ENCODE data around the gene DARS1. TPM values are rescaled to one million over a fixed set of nuclear protein-coding genes. Genes with fewer than 3 reads are reported as not detected.
"Not testable (repeated sequence)": the region's sequence is repeated elsewhere in the genome, so short reads cannot be mapped to it uniquely, and the experiment has no call there.

The DARS1 gene
- total and polyA plus RNA-seq, 2 experiments from 2014 or later, result 67.0 to 69.5 TPM

DNA sequence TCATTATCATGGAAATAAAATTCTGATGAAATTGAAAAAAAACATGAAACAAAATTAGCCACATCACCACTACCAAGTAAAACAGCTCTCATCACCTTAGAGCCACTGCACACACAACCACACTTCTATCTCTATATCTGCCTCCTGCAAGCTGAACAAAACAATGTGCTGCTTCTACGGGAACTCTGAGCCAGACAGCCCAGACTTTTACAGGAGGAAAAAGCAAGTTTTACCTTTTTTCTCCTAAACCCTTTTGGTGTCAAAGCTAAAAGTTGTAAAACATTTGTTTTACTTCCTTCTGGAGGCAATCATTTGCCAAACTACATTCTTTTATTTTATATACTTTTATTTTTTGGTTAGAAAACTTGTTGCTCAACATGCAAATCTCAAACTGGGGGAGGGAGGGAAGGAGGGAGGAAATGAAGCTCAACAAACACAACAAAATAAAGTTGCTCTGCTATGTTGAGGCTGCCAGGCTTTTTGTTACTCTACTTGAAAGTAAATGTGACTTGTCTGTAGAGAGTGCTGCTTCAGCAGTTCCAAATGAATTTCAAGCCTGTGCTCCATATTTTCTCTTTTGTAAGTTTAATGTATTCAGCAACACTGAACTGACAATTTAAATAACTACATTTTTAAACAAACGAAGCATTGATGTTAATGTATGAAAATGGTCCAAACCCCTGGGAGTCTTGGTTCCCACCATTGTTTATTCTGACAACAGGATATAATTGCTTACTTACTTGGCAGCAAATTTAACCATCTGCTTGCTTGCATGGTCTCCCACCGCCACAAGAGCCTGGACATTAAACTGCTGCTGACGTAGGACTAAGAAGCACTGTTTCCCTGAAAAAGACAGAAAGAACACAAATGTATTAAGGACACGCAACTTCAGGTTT lies 24.5 kb downstream of the DARS1 start:
- DNase-seq (ENCODE audit: low spot score), result peak; percentile 9
- Histone ChIP-seq H3K9me3 (ENCODE audit: low read depth) (no peaks in the 10 kb centered on the region), H2AFZ (no peak overlapping the region), H3K4me3 (no peak overlapping the region), H3K27ac (peak overlapping the region; percentile 36), H3K27me3 (no peaks in the 10 kb centered on the region), H3K36me3 (replicated peaks; ENCODE audit: insufficient read depth, low read depth) (no peaks in the 10 kb centered on the region), H4K20me1 (ENCODE audit: insufficient read depth, poor library complexity, severe bottlenecking) (no peaks in the 10 kb centered on the region), H3K4me1 (ENCODE audit: insufficient read depth) (no peaks in the 10 kb centered on the region), H3K9me2 (replicated peaks; ENCODE audit: insufficient read depth) (no peaks in the 10 kb centered on the region), H3K4me2 (peak overlapping the region; percentile 36), H3K79me2 (peaks cover 55% of the 10 kb centered on the region)
- WGBS (ENCODE audit: low lambda C conversion rate, missing lambda C conversion rate), result 55% methylated on average over 5 of the region's 5 CpGs
- TF ChIP-seq, protein P1, sequence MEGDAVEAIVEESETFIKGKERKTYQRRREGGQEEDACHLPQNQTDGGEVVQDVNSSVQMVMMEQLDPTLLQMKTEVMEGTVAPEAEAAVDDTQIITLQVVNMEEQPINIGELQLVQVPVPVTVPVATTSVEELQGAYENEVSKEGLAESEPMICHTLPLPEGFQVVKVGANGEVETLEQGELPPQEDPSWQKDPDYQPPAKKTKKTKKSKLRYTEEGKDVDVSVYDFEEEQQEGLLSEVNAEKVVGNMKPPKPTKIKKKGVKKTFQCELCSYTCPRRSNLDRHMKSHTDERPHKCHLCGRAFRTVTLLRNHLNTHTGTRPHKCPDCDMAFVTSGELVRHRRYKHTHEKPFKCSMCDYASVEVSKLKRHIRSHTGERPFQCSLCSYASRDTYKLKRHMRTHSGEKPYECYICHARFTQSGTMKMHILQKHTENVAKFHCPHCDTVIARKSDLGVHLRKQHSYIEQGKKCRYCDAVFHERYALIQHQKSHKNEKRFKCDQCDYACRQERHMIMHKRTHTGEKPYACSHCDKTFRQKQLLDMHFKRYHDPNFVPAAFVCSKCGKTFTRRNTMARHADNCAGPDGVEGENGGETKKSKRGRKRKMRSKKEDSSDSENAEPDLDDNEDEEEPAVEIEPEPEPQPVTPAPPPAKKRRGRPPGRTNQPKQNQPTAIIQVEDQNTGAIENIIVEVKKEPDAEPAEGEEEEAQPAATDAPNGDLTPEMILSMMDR (IDR thresholded peaks at IDR 0.05; ENCODE audit: poor library complexity), result no peak
- TF ChIP-seq EZH2 (IDR thresholded peaks at IDR 0.05; ENCODE audit: borderline replicate concordance) (no peak), EZH2phosphoT487 (IDR thresholded peaks at IDR 0.05; ENCODE audit: low read depth, severe bottlenecking, unreplicated experiment) (no peak)

DNA sequence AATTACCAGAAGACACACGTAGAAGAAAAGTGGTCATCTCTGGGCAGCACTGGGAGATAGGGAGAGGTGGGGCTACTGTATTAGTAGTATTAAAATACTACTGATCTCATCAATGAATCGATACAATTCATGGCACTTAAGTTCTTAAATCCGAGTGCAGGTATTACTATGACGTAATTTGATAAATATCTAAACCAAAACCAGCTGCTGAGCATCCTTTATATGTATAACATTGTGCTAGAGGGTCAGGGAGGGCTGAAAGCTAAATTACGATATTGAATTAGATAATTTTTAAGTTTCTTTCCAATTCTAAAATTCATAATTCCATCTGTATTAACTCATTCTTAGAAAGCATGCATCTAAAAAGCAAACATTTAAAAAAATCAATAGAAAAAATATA lies 25.3 kb downstream of the DARS1 start:
- Histone ChIP-seq H3K4me1 (ENCODE audit: insufficient read depth) (no peaks in the 10 kb centered on the region), H4K20me1 (ENCODE audit: insufficient read depth, poor library complexity, severe bottlenecking) (no peaks in the 10 kb centered on the region), H3K9me3 (ENCODE audit: low read depth) (no peaks in the 10 kb centered on the region), H3K27me3 (no peaks in the 10 kb centered on the region), H3K4me3 (no peak overlapping the region), H3K9me2 (replicated peaks; ENCODE audit: insufficient read depth) (no peaks in the 10 kb centered on the region), H3K36me3 (replicated peaks; ENCODE audit: insufficient read depth, low read depth) (no peaks in the 10 kb centered on the region), H2AFZ (no peak overlapping the region), H3K79me2 (peaks cover 52% of the 10 kb centered on the region), H3K27ac (no peak overlapping the region), H3K4me2 (no peak overlapping the region)
- no peak for DNase-seq (ENCODE audit: low spot score)
- WGBS (ENCODE audit: low lambda C conversion rate, missing lambda C conversion rate), result 79% methylated on average over 5 of the region's 5 CpGs
- no peak for TF ChIP-seq EZH2 (IDR thresholded peaks at IDR 0.05; ENCODE audit: borderline replicate concordance)
- no peak for TF ChIP-seq EZH2phosphoT487 (IDR thresholded peaks at IDR 0.05; ENCODE audit: low read depth, severe bottlenecking, unreplicated experiment)
- TF ChIP-seq, protein P1 (IDR thresholded peaks at IDR 0.05; ENCODE audit: poor library complexity), result no peak

DNA sequence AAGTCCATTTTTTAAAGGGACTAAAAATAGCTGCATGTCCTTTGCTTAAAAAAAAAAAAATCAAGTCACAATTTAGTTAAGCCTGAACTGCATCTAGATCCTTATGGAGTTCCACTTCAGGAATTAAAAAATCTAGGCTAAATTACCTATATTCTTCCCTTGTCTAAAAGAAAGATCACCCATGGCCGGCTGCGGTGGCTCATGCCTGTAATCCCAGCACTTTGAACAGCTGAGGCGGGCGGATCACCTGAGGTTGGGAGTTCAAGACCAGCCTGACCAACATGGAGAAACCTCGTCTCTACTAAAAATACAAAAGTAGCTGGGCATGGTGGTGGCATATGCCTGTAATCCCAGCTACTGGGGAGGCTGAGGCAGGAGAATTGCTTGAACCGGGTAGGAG lies 26.5 kb downstream of the DARS1 start:
- not testable (repeated sequence) for H3K4me2 ChIP-seq, H3K4me3 ChIP-seq

DNA sequence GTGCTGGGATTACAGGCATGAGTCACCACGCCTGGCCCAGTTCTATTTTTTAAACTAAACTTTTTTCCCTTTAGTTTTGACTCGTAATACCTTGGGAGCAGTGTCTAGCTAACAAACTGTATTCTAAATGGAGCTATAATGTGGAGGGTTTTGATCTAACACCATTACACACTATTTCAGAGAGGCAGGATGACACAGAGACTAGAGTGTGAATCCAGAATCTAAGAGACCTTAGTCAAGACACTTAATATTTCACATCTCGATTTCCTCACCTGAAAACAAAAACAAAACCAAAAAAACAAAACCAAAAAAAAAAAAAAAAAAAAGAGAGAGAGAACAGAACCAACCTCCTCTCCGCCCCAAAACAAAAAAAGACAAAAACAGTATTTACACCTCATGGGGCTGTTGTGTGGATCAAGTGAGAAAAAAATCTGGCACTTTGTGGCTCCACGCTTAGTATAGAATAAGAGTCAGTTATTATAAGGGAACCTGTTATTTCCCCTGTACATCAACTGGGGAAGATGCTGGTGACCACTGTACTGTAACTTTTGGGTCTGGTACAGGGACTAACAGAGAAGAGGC lies 31.3 kb downstream of the DARS1 start:
- peaks cover 47% of the 10 kb centered on the region for H3K79me2 ChIP-seq
- no peaks in the 10 kb centered on the region for H3K4me1 ChIP-seq (ENCODE audit: insufficient read depth)
- H3K4me2 ChIP-seq, result no peak overlapping the region
- H3K27ac ChIP-seq, result no peak overlapping the region
- no peaks in the 10 kb centered on the region for H3K9me2 ChIP-seq (replicated peaks; ENCODE audit: insufficient read depth)
- no peaks in the 10 kb centered on the region for H3K9me3 ChIP-seq (ENCODE audit: low read depth)
- WGBS (ENCODE audit: low lambda C conversion rate, missing lambda C conversion rate), result 97% methylated on average over 5 of the region's 5 CpGs
- no peak overlapping the region for H2AFZ ChIP-seq
- DNase-seq (ENCODE audit: low spot score), result no peak
- no peak for TF ChIP-seq EZH2 (IDR thresholded peaks at IDR 0.05; ENCODE audit: borderline replicate concordance)
- TF ChIP-seq EZH2phosphoT487 (IDR thresholded peaks at IDR 0.05; ENCODE audit: low read depth, severe bottlenecking, unreplicated experiment), result no peak
- TF ChIP-seq, protein P1 (IDR thresholded peaks at IDR 0.05; ENCODE audit: poor library complexity), result no peak
- no peak overlapping the region for H3K4me3 ChIP-seq
- H4K20me1 ChIP-seq (ENCODE audit: insufficient read depth, poor library complexity, severe bottlenecking), result no peaks in the 10 kb centered on the region
- no peaks in the 10 kb centered on the region for H3K27me3 ChIP-seq
- no peaks in the 10 kb centered on the region for H3K36me3 ChIP-seq (replicated peaks; ENCODE audit: insufficient read depth, low read depth)

More for the DNA sequence above, 26.5 kb downstream of the DARS1 start:
- 98% methylated on average over 6 of the region's 6 CpGs for WGBS (ENCODE audit: low lambda C conversion rate, missing lambda C conversion rate)
- not testable (repeated sequence) for DNase-seq (ENCODE audit: low spot score); H3K4me1 ChIP-seq (ENCODE audit: insufficient read depth); H3K9me3 ChIP-seq (ENCODE audit: low read depth); H3K36me3 ChIP-seq (replicated peaks; ENCODE audit: insufficient read depth, low read depth); H3K27ac ChIP-seq; H3K9me2 ChIP-seq (replicated peaks; ENCODE audit: insufficient read depth); H3K27me3 ChIP-seq; H2AFZ ChIP-seq; H4K20me1 ChIP-seq (ENCODE audit: insufficient read depth, poor library complexity, severe bottlenecking)
- peaks cover 50% of the 10 kb centered on the region for H3K79me2 ChIP-seq
